Panc1 (cell line): ENCODE measurements around the gene BTD. TPM values are rescaled to one million over a fixed set of nuclear protein-coding genes. Genes with fewer than 3 reads are reported as not detected.

Experiments used
- ATAC-seq: fragments of 200-7000 bp; cut with Tn5 transposase; 2 replicates; pipeline ENCODE4 v1.9.1; 2020; ENCODE audit warnings: mild to moderate bottlenecking, moderate library complexity
- BruUV-seq: library from RNA; stranded (reverse); fragments of 400-500 nt; replicated peaks from 2 replicates; lab custom pipeline; 2021; lab: Mats Ljungman, UMichigan
- CTCF ChIA-PET: fragments of 300-600 bp; sonication (Branson Sonifier 250); formaldehyde crosslinking; loops from one replicate; lab custom pipeline; 2022; ENCODE audit warnings: antibody characterized with exemption; lab: Charles Lee
- POLR2A ChIA-PET: fragments of 300-600 bp; sonication (Branson Sonifier 250); formaldehyde crosslinking; loops from one replicate; lab custom pipeline; 2022; ENCODE audit warnings: antibody characterized with exemption; lab: Charles Lee
- DNase-seq: peaks from one replicate; pipeline ENCODE4 v3.0.0-alpha.2; 2010; ENCODE audit warnings: low read depth, low spot score
- H3K27ac ChIP-seq: 2 replicates; pipeline ENCODE4 v1.5.1; 2011; ENCODE audit warnings: mild to moderate bottlenecking, low read length, inconsistent platforms
- H3K27me3 ChIP-seq: fragments of 200-500 bp; sonication (Bioruptor generic); 2 replicates; pipeline ENCODE4 v1.6.0; 2014; ENCODE audit warnings: low read length, inconsistent platforms; ENCODE audit not compliant: control insufficient read depth, insufficient read depth
- H3K36me3 ChIP-seq: fragments of 200-500 bp; sonication (Bioruptor generic); 2 replicates; pipeline ENCODE4 v1.5.1; 2014; ENCODE audit warnings: inconsistent platforms, mild to moderate bottlenecking, low read length, moderate library complexity; ENCODE audit not compliant: control insufficient read depth, insufficient read depth
- H3K4me1 ChIP-seq: 2 replicates; pipeline ENCODE4 v1.5.1; 2011; ENCODE audit warnings: inconsistent platforms, mild to moderate bottlenecking, low read length, moderate library complexity; ENCODE audit not compliant: control insufficient read depth, insufficient read depth
- H3K4me3 ChIP-seq, 2 experiments: 2 replicates each; pipeline ENCODE4 v1.5.1; 2011 to 2012; ENCODE audit warnings: low read depth in 2 of 2, low read length in 2 of 2, mild to moderate bottlenecking in 2 of 2, inconsistent platforms in 1 of 2, moderate library complexity in 1 of 2
- H3K9me3 ChIP-seq: fragments of 200-500 bp; sonication (Bioruptor generic); 2 replicates; pipeline ENCODE4 v1.5.1; 2014; ENCODE audit warnings: low read depth, mild to moderate bottlenecking, inconsistent platforms, low read length, moderate library complexity; ENCODE audit not compliant: control insufficient read depth, insufficient read depth
- POLR2AphosphoS5 ChIP-seq: IDR thresholded peaks from 2 replicates; pipeline ENCODE4 v1.6.1; 2012; ENCODE audit warnings: mild to moderate bottlenecking, low read depth, low read length, moderate library complexity
- SIN3A ChIP-seq: IDR thresholded peaks from 2 replicates; pipeline ENCODE4 v1.6.1; 2012; ENCODE audit warnings: low read depth, mild to moderate bottlenecking, low read length, moderate library complexity, borderline replicate concordance; ENCODE audit not compliant: insufficient read depth
- TCF7L2 ChIP-seq: IDR thresholded peaks from 2 replicates; pipeline ENCODE4 v1.6.1; 2011; ENCODE audit warnings: mild to moderate bottlenecking, low read depth, low read length, inconsistent platforms
- in situ Hi-C: cut with HindIII; loops from 2 replicates; pipeline ENCODE4 v1.10.0; 2016; ENCODE audit warnings: low sequenced_read_pairs, low pct_unique_long_range_greater_than_20kb
- intact Hi-C: fragments of 100-400 bp; cut with micrococcal nuclease; formaldehyde crosslinking; loops from one replicate; pipeline ENCODE4 v1.10.0; 2022; ENCODE audit not compliant: unreplicated experiment
- total RNA-seq: library from RNA; stranded (reverse); gene quantifications from one replicate; pipeline ENCODE4 v1.2.1, GENCODE V29; 2021; ENCODE audit not compliant: unreplicated experiment
- TF ChIP-seq, protein P1 (sequence below): fragments of 450-650 bp; IDR thresholded peaks from 2 replicates; pipeline ENCODE4 v1.5.1; 2017; ENCODE audit warnings: mild to moderate bottlenecking
- TF ChIP-seq, protein P2 (sequence below), 2 experiments: IDR thresholded peaks; 2 replicates each; pipeline ENCODE4 v1.6.1; 2011 to 2012; ENCODE audit warnings: low read depth in 2 of 2, control low read depth in 1 of 2, low read length in 1 of 2, mild to moderate bottlenecking in 1 of 2, moderate library complexity in 1 of 2; ENCODE audit not compliant: insufficient read depth in 1 of 2

Gene BTD
- total RNA-seq, 1 experiment from 2014 or later, result 22.7 TPM

DNA sequence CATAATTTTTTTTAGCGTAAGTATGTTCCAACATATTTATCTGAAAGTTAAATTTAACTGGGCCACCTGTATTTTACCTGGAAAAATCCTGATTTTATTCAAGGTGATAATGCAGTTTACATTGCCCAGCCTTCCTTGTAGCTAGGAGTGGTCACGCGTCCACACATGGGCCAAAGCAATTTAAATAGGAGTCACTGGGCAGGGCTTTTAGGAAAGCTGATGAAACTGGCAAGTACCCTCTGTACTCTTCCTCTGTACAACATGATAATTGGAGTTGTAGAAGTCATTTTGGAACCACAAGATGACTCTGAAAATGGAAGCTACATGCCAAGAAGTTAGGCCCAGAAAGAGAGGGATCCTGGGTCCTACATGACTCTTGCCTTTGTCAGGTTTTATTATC is 9.5 kb downstream of the BTD start:
- POLR2A ChIA-PET, result interaction anchor here (0.7 kb wide), 1 partner anchor 83 kb away, joined by 13 read pairs; no protein-coding TSS in a partner anchor
- Histone ChIP-seq H3K4me1 (peaks cover 43% of the 10 kb centered on the region), H3K27ac (peak overlapping the region; percentile 66; the same call in 1 of the 2 replicates), H3K9me3 (no peaks in the 10 kb centered on the region), H3K36me3 (no peaks in the 10 kb centered on the region; the same call in 1 of the 2 replicates), H3K27me3 (no peaks in the 10 kb centered on the region), H3K4me3 (no peak overlapping the region)
- TF ChIP-seq, protein P1, sequence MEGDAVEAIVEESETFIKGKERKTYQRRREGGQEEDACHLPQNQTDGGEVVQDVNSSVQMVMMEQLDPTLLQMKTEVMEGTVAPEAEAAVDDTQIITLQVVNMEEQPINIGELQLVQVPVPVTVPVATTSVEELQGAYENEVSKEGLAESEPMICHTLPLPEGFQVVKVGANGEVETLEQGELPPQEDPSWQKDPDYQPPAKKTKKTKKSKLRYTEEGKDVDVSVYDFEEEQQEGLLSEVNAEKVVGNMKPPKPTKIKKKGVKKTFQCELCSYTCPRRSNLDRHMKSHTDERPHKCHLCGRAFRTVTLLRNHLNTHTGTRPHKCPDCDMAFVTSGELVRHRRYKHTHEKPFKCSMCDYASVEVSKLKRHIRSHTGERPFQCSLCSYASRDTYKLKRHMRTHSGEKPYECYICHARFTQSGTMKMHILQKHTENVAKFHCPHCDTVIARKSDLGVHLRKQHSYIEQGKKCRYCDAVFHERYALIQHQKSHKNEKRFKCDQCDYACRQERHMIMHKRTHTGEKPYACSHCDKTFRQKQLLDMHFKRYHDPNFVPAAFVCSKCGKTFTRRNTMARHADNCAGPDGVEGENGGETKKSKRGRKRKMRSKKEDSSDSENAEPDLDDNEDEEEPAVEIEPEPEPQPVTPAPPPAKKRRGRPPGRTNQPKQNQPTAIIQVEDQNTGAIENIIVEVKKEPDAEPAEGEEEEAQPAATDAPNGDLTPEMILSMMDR, result no peak
- no peak for TF ChIP-seq SIN3A
- TF ChIP-seq POLR2AphosphoS5, result no peak
- TF ChIP-seq, protein P2, sequence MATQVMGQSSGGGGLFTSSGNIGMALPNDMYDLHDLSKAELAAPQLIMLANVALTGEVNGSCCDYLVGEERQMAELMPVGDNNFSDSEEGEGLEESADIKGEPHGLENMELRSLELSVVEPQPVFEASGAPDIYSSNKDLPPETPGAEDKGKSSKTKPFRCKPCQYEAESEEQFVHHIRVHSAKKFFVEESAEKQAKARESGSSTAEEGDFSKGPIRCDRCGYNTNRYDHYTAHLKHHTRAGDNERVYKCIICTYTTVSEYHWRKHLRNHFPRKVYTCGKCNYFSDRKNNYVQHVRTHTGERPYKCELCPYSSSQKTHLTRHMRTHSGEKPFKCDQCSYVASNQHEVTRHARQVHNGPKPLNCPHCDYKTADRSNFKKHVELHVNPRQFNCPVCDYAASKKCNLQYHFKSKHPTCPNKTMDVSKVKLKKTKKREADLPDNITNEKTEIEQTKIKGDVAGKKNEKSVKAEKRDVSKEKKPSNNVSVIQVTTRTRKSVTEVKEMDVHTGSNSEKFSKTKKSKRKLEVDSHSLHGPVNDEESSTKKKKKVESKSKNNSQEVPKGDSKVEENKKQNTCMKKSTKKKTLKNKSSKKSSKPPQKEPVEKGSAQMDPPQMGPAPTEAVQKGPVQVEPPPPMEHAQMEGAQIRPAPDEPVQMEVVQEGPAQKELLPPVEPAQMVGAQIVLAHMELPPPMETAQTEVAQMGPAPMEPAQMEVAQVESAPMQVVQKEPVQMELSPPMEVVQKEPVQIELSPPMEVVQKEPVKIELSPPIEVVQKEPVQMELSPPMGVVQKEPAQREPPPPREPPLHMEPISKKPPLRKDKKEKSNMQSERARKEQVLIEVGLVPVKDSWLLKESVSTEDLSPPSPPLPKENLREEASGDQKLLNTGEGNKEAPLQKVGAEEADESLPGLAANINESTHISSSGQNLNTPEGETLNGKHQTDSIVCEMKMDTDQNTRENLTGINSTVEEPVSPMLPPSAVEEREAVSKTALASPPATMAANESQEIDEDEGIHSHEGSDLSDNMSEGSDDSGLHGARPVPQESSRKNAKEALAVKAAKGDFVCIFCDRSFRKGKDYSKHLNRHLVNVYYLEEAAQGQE (IDR thresholded peaks at IDR 0.05; ENCODE audit: insufficient read depth in 1 of 2, low read depth in 2 of 2, low read length in 1 of 2), result no peak
- TF ChIP-seq TCF7L2, result no peak
- CTCF ChIA-PET, result no interaction called here
- BruUV-seq, result no TSS peak
- in situ Hi-C loops, result no loop called here
- DNase-seq, result no peak
- intact Hi-C loops, result no loop called here
- ATAC-seq, result no peak

DNA sequence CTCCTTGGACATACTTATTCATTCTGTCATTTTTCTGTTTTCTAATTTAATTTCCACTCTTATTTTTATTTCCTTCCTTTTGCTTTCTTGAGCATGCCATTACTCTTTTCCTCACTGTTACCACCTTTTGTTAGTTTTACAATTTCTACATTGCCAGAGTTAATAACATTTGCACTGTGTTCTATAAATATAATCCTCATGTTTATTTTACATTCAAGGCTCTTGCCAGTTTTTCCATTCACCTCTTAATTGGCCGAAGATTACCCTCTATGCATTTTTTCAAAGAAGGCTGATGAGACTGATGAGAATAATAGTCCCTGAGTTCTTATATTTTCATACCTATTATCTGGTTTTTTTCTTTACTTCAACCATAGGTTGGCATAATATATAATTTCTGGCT is 10.5 kb downstream of the BTD start:
- ChIA-PET CTCF (no interaction called here), POLR2A (interaction anchor here (0.7 kb wide), 1 partner anchor 27 kb away, joined by 3 read pairs; no protein-coding TSS in a partner anchor)
- no TSS peak for BruUV-seq
- no peaks in the 10 kb centered on the region; the same call in 1 of the 2 replicates for H3K36me3 ChIP-seq
- intact Hi-C loops (no loop called here), in situ Hi-C loops (no loop called here)
- no peaks in the 10 kb centered on the region for H3K27me3 ChIP-seq
- H3K9me3 ChIP-seq, result no peaks in the 10 kb centered on the region
- ATAC-seq (no peak), DNase-seq (no peak)
- peak overlapping the region; percentile 73; the same call in 1 of the 2 replicates for H3K27ac ChIP-seq
- TF ChIP-seq TCF7L2 (no peak), POLR2AphosphoS5 (no peak), SIN3A (no peak)
- TF ChIP-seq, protein P1, result no peak
- TF ChIP-seq, protein P2 (IDR thresholded peaks at IDR 0.05; ENCODE audit: insufficient read depth in 1 of 2, low read depth in 2 of 2, low read length in 1 of 2), result no peak
- H3K4me3 ChIP-seq, result no peak overlapping the region
- H3K4me1 ChIP-seq, result peaks cover 33% of the 10 kb centered on the region
